Cardiac septum (tissue), 1 donor: ENCODE measurements around the gene BFAR. TPM values are rescaled to one million over a fixed set of nuclear protein-coding genes. Genes with fewer than 3 reads are reported as not detected.
"Not testable (repeated sequence)": the region's sequence is repeated elsewhere in the genome, so short reads cannot be mapped to it uniquely, and the experiment has no call there.

Experiments
- DNase-seq: peaks from one replicate; pipeline ENCODE4 v3.0.0-alpha.2; 2020; ENCODE audit warnings: low spot score
- intact Hi-C: fragments of 100-400 bp; cut with DNase I; formaldehyde crosslinking; loops from one replicate; pipeline ENCODE4 v1.14.0; 2022
- total RNA-seq: library from RNA; stranded (reverse); fragmentation: NEBNext Ultra II Directional; extraction: Animal tissue kit (Norgen Biotek cat#: 25700); gene quantifications from one replicate; pipeline ENCODE4 v1.2.1, GENCODE V29; 2021
- donor health status: DM: no; HTN: no; CAD: no.

BFAR gene
- total RNA-seq, 1 donor from 2014 or later, result 34.2 TPM

- intact Hi-C loops, DNase-seq: not testable (repeated sequence)
Observed at GRCh38 chr16:14630620-14631330, 2.0 kb upstream of the BFAR start.

GRCh38 chr16:14634389-14634725, 1.6 kb downstream of the BFAR start:
- no peak for DNase-seq
- intact Hi-C loops, result no loop called here

GRCh38 chr16:14635395-14636165, 2.8 kb downstream of the BFAR start:
- DNase-seq, result no peak
- intact Hi-C loops, result no loop called here

- intact Hi-C loops, DNase-seq: not testable (repeated sequence)
Observed at GRCh38 chr16:14636179-14636950, 3.6 kb downstream of the BFAR start.

- intact Hi-C loops, DNase-seq: not testable (repeated sequence)
Observed at GRCh38 chr16:14636951-14637240, 4.1 kb downstream of the BFAR start.

GRCh38 chr16:14640538-14640937, 7.8 kb downstream of the BFAR start:
- DNase-seq, result no peak
- intact Hi-C loops, result no loop called here

- DNase-seq, result no peak
- intact Hi-C loops, result no loop called here
Observed at GRCh38 chr16:14641206-14641605, 8.5 kb downstream of the BFAR start.

- DNase-seq, result no peak
- intact Hi-C loops, result no loop called here
Observed at GRCh38 chr16:14641926-14642325, 9.2 kb downstream of the BFAR start.

- no peak for DNase-seq
- intact Hi-C loops, result no loop called here
Observed at GRCh38 chr16:14649816-14650215, 17.1 kb downstream of the BFAR start.

- intact Hi-C loops, result no loop called here
Observed at GRCh38 chr16:14650629-14651028, 17.9 kb downstream of the BFAR start.

GRCh38 chr16:14652726-14653125, 20.0 kb downstream of the BFAR start:
- no peak for DNase-seq
- intact Hi-C loops, result no loop called here

More at GRCh38 chr16:14650629-14651028, 17.9 kb downstream of the BFAR start:
- no peak for DNase-seq

- intact Hi-C loops, result no loop called here
- DNase-seq, result no peak
Observed at GRCh38 chr16:14658063-14658462, 25.3 kb downstream of the BFAR start.

- intact Hi-C loops, result no loop called here
- DNase-seq, result no peak
Observed at GRCh38 chr16:14667347-14668266, 34.9 kb downstream of the BFAR start.

- intact Hi-C loops, result no loop called here
- DNase-seq, result no peak
Observed at GRCh38 chr16:14668556-14669223, 35.9 kb downstream of the BFAR start.

- DNase-seq, result no peak
- intact Hi-C loops, result no loop called here
Observed at GRCh38 chr16:14669776-14670175, 37.0 kb downstream of the BFAR start.

GRCh38 chr16:14672403-14672971, 39.7 kb downstream of the BFAR start:
- no peak for DNase-seq
- intact Hi-C loops, result no loop called here

GRCh38 chr16:14676633-14677032, 43.9 kb downstream of the BFAR start:
- no peak for DNase-seq

GRCh38 chr16:14677627-14678026, 44.9 kb downstream of the BFAR start:
- no peak for DNase-seq
- intact Hi-C loops, result no loop called here

More at GRCh38 chr16:14676633-14677032, 43.9 kb downstream of the BFAR start:
- intact Hi-C loops, result no loop called here
